ENCODE data around the gene PPFIA2. TPM values are rescaled to one million over a fixed set of nuclear protein-coding genes. Genes with fewer than 3 reads are reported as not detected.

The PPFIA2 gene
- total RNA-seq, 4 donors from 2014 or later = 0.81 to 25.2 (median 4.9) TPM

- WGBS, 2 donors (ENCODE audit: low coverage in 1 of 2) = 67 to 83% methylated on average over 1 of the region's 1 CpG
- H3K27ac ChIP-seq = no peak overlapping the region
These were observed 186.7 kb downstream of the PPFIA2 start for GRCh38 chr12:81572411-81572810.

GRCh38 chr12:81570234-81570633 is 188.9 kb downstream of the PPFIA2 start:
- WGBS, 2 donors (ENCODE audit: low coverage in 1 of 2) = 59 to 65% methylated on average over 2 of the region's 2 CpGs
- Histone ChIP-seq H3K4me1 (no peaks in the 10 kb centered on the region), H3K9me3 (no peaks in the 10 kb centered on the region), H3K27ac (no peak overlapping the region), H3K36me3 (no peaks in the 10 kb centered on the region), H3K4me3 (no peak overlapping the region), H3K27me3 (no peaks in the 10 kb centered on the region)
- TF ChIP-seq EP300 (IDR thresholded peaks at IDR 0.05) (no peak), POLR2A (IDR thresholded peaks at IDR 0.05) (no peak), CTCF (IDR thresholded peaks at IDR 0.05) (no peak), POLR2AphosphoS5 (IDR thresholded peaks at IDR 0.05) (no peak)
- ATAC-seq = no peak

More at GRCh38 chr12:81572411-81572810, 186.7 kb downstream of the PPFIA2 start:
- no peaks in the 10 kb centered on the region for H3K4me1 ChIP-seq
- ATAC-seq = no peak
- no peaks in the 10 kb centered on the region for H3K9me3 ChIP-seq
- H3K27me3 ChIP-seq = no peaks in the 10 kb centered on the region
- no peak overlapping the region for H3K4me3 ChIP-seq
- TF ChIP-seq EP300 (IDR thresholded peaks at IDR 0.05) = no peak
- TF ChIP-seq POLR2AphosphoS5 (IDR thresholded peaks at IDR 0.05) = no peak
- TF ChIP-seq POLR2A (IDR thresholded peaks at IDR 0.05) = no peak
- TF ChIP-seq CTCF (IDR thresholded peaks at IDR 0.05) = no peak
- no peaks in the 10 kb centered on the region for H3K36me3 ChIP-seq

- Histone ChIP-seq H3K9me3 (no peaks in the 10 kb centered on the region), H3K36me3 (no peaks in the 10 kb centered on the region), H3K27me3 (no peaks in the 10 kb centered on the region), H3K27ac (no peak overlapping the region), H3K4me3 (no peak overlapping the region), H3K4me1 (no peaks in the 10 kb centered on the region)
- TF ChIP-seq POLR2AphosphoS5 (IDR thresholded peaks at IDR 0.05) (no peak), POLR2A (IDR thresholded peaks at IDR 0.05) (no peak), CTCF (IDR thresholded peaks at IDR 0.05) (no peak), EP300 (IDR thresholded peaks at IDR 0.05) (no peak)
- ATAC-seq = no peak
- WGBS, 2 donors (ENCODE audit: low coverage in 1 of 2) = 57 to 83% methylated on average over 1 to 2 of the region's 2 CpGs
These were observed 194.9 kb downstream of the PPFIA2 start for GRCh38 chr12:81564237-81564636.

- H3K27me3 ChIP-seq = no peaks in the 10 kb centered on the region
- WGBS, 2 donors (ENCODE audit: low coverage in 1 of 2) = 55 to 67% methylated on average over 1 of the region's 1 CpG
- no peaks in the 10 kb centered on the region for H3K4me1 ChIP-seq
- no peaks in the 10 kb centered on the region for H3K36me3 ChIP-seq
- no peak for ATAC-seq
- TF ChIP-seq POLR2AphosphoS5 (IDR thresholded peaks at IDR 0.05) (no peak), POLR2A (IDR thresholded peaks at IDR 0.05) (no peak), EP300 (IDR thresholded peaks at IDR 0.05) (no peak), CTCF (IDR thresholded peaks at IDR 0.05) (no peak)
- H3K4me3 ChIP-seq = no peak overlapping the region
- no peaks in the 10 kb centered on the region for H3K9me3 ChIP-seq
- H3K27ac ChIP-seq = no peak overlapping the region
These were observed 201.1 kb downstream of the PPFIA2 start for GRCh38 chr12:81558031-81558430.

GRCh38 chr12:81546811-81547210 is 212.3 kb downstream of the PPFIA2 start:
- H3K4me1 ChIP-seq = no peaks in the 10 kb centered on the region
- no peak overlapping the region for H3K4me3 ChIP-seq
- TF ChIP-seq POLR2AphosphoS5 (IDR thresholded peaks at IDR 0.05) = no peak
- TF ChIP-seq CTCF (IDR thresholded peaks at IDR 0.05) = no peak
- TF ChIP-seq POLR2A (IDR thresholded peaks at IDR 0.05) = no peak
- TF ChIP-seq EP300 (IDR thresholded peaks at IDR 0.05) = no peak
- WGBS, 2 donors (ENCODE audit: low coverage in 1 of 2) = 80 to 100% methylated on average over 1 to 5 of the region's 5 CpGs
- no peaks in the 10 kb centered on the region for H3K27me3 ChIP-seq
- no peaks in the 10 kb centered on the region for H3K9me3 ChIP-seq
- no peak for ATAC-seq
- no peak overlapping the region for H3K27ac ChIP-seq
- H3K36me3 ChIP-seq = no peaks in the 10 kb centered on the region
